Mesodermal cell (in vitro differentiated cells): ENCODE data around the gene TMEM30B.

Source experiments
- H3K27ac ChIP-seq: 2 replicates; pipeline ENCODE4 v1.7.0; 2013; ENCODE audit warnings: mild to moderate bottlenecking, low read depth, low read length, moderate library complexity; ENCODE audit not compliant: severe bottlenecking
- H3K36me3 ChIP-seq: 2 replicates; pipeline ENCODE4 v1.7.1; 2013; ENCODE audit warnings: mild to moderate bottlenecking, low read length, moderate library complexity; ENCODE audit not compliant: control insufficient read depth, insufficient read depth
- H3K4me1 ChIP-seq: one replicate; pipeline ENCODE4 v1.7.1; 2013; ENCODE audit warnings: mild to moderate bottlenecking, low read length; ENCODE audit not compliant: insufficient read depth, control insufficient read depth, poor library complexity, severe bottlenecking
- H3K4me3 ChIP-seq: 2 replicates; pipeline ENCODE4 v1.7.0; 2013; ENCODE audit warnings: low read length, control low read depth, mild to moderate bottlenecking; ENCODE audit not compliant: insufficient read depth, poor library complexity, severe bottlenecking; ENCODE audit errors: extremely low read depth
- H3K9me3 ChIP-seq: 2 replicates; pipeline ENCODE4 v1.7.1; 2013; ENCODE audit warnings: mild to moderate bottlenecking, low read length, moderate library complexity; ENCODE audit not compliant: control insufficient read depth
- WGBS, 2 experiments: methylation state at CpG; one replicate each; pipeline ENCODE4 v1.1.5; 2013; ENCODE audit warnings: missing lambda C conversion rate in 2 of 2; ENCODE audit not compliant: insufficient coverage in 2 of 2; 5-methylcytosine and 5-hydroxymethylcytosine counted together

The TMEM30B gene

DNA sequence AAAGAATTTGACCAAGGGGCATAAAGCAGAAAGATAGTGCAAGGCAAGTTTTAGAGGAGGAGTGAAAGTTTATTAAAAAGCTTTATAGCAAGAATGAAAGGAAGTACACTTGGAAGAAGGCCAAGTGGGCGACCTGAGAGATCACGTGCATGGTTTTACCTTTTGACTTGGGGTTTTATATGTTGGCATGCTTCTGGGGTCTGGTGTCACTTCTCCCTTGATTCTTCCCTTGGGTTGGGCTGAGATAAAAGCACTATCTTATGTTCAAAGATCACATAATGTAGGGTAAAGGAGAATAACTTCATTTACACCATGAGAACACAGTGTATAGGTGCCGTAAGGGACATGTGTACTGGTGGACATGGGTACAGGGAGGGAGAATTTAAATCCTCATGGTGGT, 17.7 kb upstream of the TMEM30B start:
- Histone ChIP-seq H3K9me3 (no peaks in the 10 kb centered on the region), H3K4me3 (no peak overlapping the region), H3K4me1 (no peaks in the 10 kb centered on the region), H3K27ac (no peak overlapping the region), H3K36me3 (no peaks in the 10 kb centered on the region)
- WGBS, 2 experiments, result 89 to 100% methylated on average over 2 to 3 of the region's 3 CpGs

DNA sequence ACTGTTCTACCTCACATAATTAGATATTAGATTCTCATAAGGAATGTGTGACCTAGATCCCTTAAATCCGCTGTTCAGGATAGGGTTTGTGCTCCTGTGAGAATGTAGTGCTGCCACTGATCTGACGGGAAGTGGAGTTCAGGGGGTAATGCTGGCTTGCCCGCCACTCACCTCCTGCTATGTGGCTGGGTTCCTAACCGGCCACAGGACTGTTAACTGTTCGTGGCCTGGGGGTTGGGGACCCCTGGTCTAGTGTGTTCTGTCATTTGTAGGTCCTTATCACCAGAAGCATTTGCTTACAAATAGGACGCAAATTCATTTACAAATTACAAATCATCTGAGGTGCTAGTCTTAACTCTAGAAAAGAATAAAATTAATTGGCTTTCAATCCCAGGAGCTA, 16.4 kb upstream of the TMEM30B start:
- H3K4me3 ChIP-seq, result no peak overlapping the region

DNA sequence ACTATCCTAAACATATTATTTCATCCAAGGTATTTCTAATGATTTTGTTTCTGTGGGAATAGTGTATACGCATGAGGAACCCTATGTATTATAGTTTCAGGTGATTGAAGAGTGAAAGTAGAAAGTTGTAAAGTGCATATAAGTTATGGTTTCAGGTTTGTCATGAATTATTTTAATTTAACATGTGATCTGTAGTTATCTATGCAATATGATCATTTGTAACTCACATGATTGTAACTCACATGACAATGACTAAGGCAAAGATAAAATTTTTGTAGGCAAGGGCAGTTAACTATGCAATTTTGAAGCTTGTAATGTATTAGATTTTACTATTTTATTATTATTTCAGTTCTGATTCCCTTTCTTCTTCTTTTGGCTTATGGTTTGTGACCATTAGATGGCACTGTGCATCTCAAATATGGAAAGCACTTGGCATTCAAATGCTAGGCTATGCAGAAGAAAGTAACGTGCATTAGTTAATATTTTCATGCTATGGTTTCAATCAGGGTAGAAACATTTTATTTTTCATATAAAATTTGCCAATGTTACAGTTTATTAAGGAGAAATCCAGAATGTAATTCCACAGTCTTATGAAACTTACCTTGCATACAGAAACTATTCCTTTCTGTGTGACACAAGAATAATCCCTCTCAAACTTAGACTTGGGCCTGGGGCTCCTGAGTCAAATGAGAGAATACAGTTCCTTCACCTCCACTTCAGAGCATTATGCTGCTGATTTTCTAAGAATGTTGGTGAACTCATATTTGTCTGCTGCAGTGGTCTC, 15.8 kb upstream of the TMEM30B start:
- H3K36me3 ChIP-seq, result no peaks in the 10 kb centered on the region
- no peak overlapping the region for H3K4me3 ChIP-seq
- no peaks in the 10 kb centered on the region for H3K9me3 ChIP-seq
- no peaks in the 10 kb centered on the region for H3K4me1 ChIP-seq
- H3K27ac ChIP-seq, result no peak overlapping the region
- 78% methylated on average over 1 of the region's 2 CpGs; no CpG with 5 or more reads in 1 of the 2 experiments for WGBS, 2 experiments

More for the DNA sequence above, 16.4 kb upstream of the TMEM30B start:
- H3K36me3 ChIP-seq, result no peaks in the 10 kb centered on the region
- WGBS, 2 experiments, result 85 to 90% methylated on average over 2 to 4 of the region's 6 CpGs
- H3K9me3 ChIP-seq, result no peaks in the 10 kb centered on the region
- H3K27ac ChIP-seq, result no peak overlapping the region
- no peaks in the 10 kb centered on the region for H3K4me1 ChIP-seq

DNA sequence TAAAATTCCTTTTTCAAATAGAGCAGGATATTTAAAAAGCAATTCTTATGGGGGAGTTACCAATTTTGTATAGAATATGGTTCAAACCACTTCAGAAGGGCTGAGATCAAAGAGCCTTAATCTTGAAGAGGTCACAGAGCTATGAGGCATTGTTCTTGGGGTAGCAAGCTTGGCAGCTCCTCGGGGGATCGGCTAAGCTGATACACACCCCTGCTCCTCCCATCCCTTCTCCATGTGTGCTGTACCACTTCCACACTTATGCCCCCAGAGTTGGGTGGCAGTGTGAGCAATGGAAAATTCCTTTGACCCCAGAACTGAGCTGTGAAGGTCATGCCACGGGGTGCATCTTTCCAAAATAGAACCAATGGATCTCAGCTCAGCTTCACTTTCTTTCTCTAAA, 15.0 kb upstream of the TMEM30B start:
- H3K4me3 ChIP-seq, result no peak overlapping the region
- H3K9me3 ChIP-seq, result no peaks in the 10 kb centered on the region
- no peaks in the 10 kb centered on the region for H3K4me1 ChIP-seq
- H3K36me3 ChIP-seq, result no peaks in the 10 kb centered on the region
- H3K27ac ChIP-seq, result no peak overlapping the region
- WGBS, 2 experiments, result no CpG with 5 or more reads among the region's 3 CpGs

- Histone ChIP-seq H3K27ac (no peak overlapping the region), H3K4me1 (no peaks in the 10 kb centered on the region), H3K36me3 (no peaks in the 10 kb centered on the region), H3K4me3 (no peak overlapping the region), H3K9me3 (no peaks in the 10 kb centered on the region)
- WGBS, 2 experiments, result 89% methylated on average over 1 of the region's 1 CpG; no CpG with 5 or more reads in 1 of the 2 experiments
These were observed 9.6 kb upstream of the TMEM30B start for GRCh38 chr14:61290701-61291100.

DNA sequence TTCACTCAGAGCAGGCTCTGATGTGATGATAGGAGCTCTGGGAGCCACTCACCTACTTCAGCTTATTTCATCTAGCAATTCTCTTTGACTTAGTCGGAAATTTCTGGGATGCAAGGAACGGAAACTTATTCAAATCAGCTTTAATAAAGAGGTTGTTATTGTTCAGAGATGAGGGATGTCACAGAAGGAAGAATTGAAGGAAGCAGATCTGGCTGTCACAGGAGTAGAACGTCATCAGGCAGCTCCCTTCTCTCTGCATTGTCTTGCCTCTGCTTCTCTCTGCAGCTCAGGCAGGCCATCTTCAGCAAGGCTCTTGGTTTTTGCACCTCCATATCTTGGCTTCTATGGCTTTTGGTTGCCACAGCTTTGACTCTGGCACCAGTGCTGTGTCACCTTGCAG, 7.6 kb upstream of the TMEM30B start:
- WGBS, 2 experiments, result 80 to 100% methylated on average over 1 of the region's 3 CpGs

GRCh38 chr14:61288228-61288627, 7.1 kb upstream of the TMEM30B start:
- Histone ChIP-seq H3K9me3 (no peaks in the 10 kb centered on the region), H3K27ac (no peak overlapping the region), H3K4me3 (no peak overlapping the region), H3K4me1 (no peaks in the 10 kb centered on the region), H3K36me3 (no peaks in the 10 kb centered on the region)
- 92 to 96% methylated on average over 2 to 3 of the region's 4 CpGs for WGBS, 2 experiments

More for the DNA sequence above, 7.6 kb upstream of the TMEM30B start:
- Histone ChIP-seq H3K4me1 (no peaks in the 10 kb centered on the region), H3K27ac (no peak overlapping the region), H3K36me3 (no peaks in the 10 kb centered on the region), H3K4me3 (no peak overlapping the region), H3K9me3 (no peaks in the 10 kb centered on the region)

- Histone ChIP-seq H3K9me3 (no peaks in the 10 kb centered on the region), H3K27ac (no peak overlapping the region), H3K36me3 (no peaks in the 10 kb centered on the region), H3K4me3 (no peak overlapping the region), H3K4me1 (no peaks in the 10 kb centered on the region)
- 89 to 94% methylated on average over 3 to 5 of the region's 7 CpGs for WGBS, 2 experiments
These were observed 6.1 kb upstream of the TMEM30B start for GRCh38 chr14:61287196-61287595.

DNA sequence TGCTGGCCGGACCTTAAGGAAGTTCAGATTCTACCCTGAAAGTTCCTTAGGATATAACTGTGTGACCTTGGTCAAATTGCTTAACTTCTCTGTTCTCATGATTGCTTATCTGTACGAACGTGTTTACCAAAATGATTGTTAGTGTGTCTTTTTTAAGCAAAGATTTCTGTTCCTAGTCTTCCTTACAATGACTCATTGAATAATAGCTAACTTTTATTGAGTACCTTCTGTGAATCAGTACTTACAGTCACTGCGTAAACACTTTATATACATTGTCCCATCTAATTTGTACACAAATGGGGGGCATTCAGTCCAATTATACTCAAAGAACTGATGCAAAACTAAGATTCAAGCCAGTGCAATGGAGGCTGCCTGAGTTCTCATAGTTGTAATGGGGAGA, 4.2 kb upstream of the TMEM30B start:
- no peak overlapping the region for H3K27ac ChIP-seq
- no peak overlapping the region for H3K4me3 ChIP-seq
- WGBS, 2 experiments, result 93% methylated on average over 3 of the region's 4 CpGs; no CpG with 5 or more reads in 1 of the 2 experiments
- H3K9me3 ChIP-seq, result no peaks in the 10 kb centered on the region
- no peaks in the 10 kb centered on the region for H3K4me1 ChIP-seq
- H3K36me3 ChIP-seq, result no peaks in the 10 kb centered on the region

DNA sequence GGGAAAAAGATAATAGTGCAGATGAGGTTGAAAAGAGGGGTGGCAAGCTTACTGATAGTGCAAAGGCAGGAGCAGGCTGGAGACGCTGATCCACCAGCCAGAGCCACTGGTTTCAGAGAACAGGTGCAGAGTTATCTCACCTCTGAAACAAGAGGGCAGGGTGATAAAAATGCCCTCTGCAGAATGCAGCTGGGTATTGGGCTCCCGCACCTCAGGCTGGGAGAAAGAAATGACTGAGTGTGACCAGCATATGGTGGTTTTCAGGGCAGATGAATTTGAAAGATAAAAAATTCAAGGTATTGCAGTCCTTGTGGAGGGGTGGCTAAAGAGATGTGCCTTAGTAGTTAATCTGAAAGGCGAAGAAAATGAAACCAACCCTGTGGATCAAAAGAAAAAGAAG, 2.9 kb upstream of the TMEM30B start:
- Histone ChIP-seq H3K4me1 (no peaks in the 10 kb centered on the region), H3K4me3 (no peak overlapping the region), H3K9me3 (no peaks in the 10 kb centered on the region), H3K27ac (no peak overlapping the region), H3K36me3 (no peaks in the 10 kb centered on the region)
- WGBS, 2 experiments, result 92 to 93% methylated on average over 3 of the region's 3 CpGs

- H3K36me3 ChIP-seq, result no peaks in the 10 kb centered on the region
- no peak overlapping the region for H3K27ac ChIP-seq
- WGBS, 2 experiments, result 60% methylated on average over 1 of the region's 2 CpGs; no CpG with 5 or more reads in 1 of the 2 experiments
- no peaks in the 10 kb centered on the region for H3K9me3 ChIP-seq
- H3K4me1 ChIP-seq, result no peaks in the 10 kb centered on the region
- no peak overlapping the region for H3K4me3 ChIP-seq
These were observed 1.6 kb upstream of the TMEM30B start for GRCh38 chr14:61282746-61283145.
